A549 (cell line): ENCODE measurements around the gene KCP.

Source experiments
- CBX2 ChIP-seq: fragments of 200-600 bp; sonication (generic); IDR thresholded peaks from 2 replicates; pipeline ENCODE4 v1.6.1; 2016; ENCODE audit warnings: low read depth, mild to moderate bottlenecking, borderline replicate concordance
- CHD4 ChIP-seq: fragments of 200-600 bp; sonication (generic); IDR thresholded peaks from 2 replicates; pipeline ENCODE4 v1.6.1; 2016; ENCODE audit warnings: antibody characterized with exemption, mild to moderate bottlenecking, borderline replicate concordance
- KDM5A ChIP-seq: fragments of 200-600 bp; sonication (generic); IDR thresholded peaks from 2 replicates; pipeline ENCODE4 v1.6.1; 2016; ENCODE audit warnings: antibody characterized with exemption, mild to moderate bottlenecking
- POLR2A ChIP-seq: IDR thresholded peaks from 2 replicates; pipeline ENCODE4 v1.6.1; 2012; ENCODE audit warnings: mild to moderate bottlenecking, low read length
- RARB ChIP-seq: fragments of 250-450 bp; sonication (Bioruptor Pico); IDR thresholded peaks from 2 replicates; pipeline ENCODE4 v1.8.0; 2021; ENCODE audit warnings: mild to moderate bottlenecking, moderate library complexity
- TP53 ChIP-seq: fragments of 250-450 bp; sonication (Bioruptor Pico); IDR thresholded peaks from 2 replicates; pipeline ENCODE4 v1.5.0; 2021; ENCODE audit warnings: mild to moderate bottlenecking, moderate library complexity
- TF ChIP-seq, protein P1 (sequence below): fragments of >200 bp; sonication (Bioruptor Twin); formaldehyde crosslinking; IDR thresholded peaks from 3 replicates; pipeline ENCODE4 v1.5.1; 2016
- TF ChIP-seq, protein P2 (sequence below): fragments of >200 bp; sonication (Bioruptor Twin); formaldehyde crosslinking; IDR thresholded peaks from 2 replicates; pipeline ENCODE4 v1.6.1; 2016
- TF ChIP-seq, protein P3 (sequence below): fragments of 150-350 bp; IDR thresholded peaks from 2 replicates; pipeline ENCODE4 v1.6.1; 2014; ENCODE audit warnings: low read depth, mild to moderate bottlenecking, low read length
- TF ChIP-seq, protein P4 (sequence below): IDR thresholded peaks from 2 replicates; pipeline ENCODE4 v1.6.1; 2012
- TF ChIP-seq, protein P5 (sequence below): IDR thresholded peaks from 2 replicates; pipeline ENCODE4 v1.6.1; 2012
- TF ChIP-seq, protein P6 (sequence below): fragments of 250-450 bp; sonication (Bioruptor Pico); IDR thresholded peaks from 2 replicates; pipeline ENCODE4 v1.5.0; 2021; ENCODE audit warnings: mild to moderate bottlenecking, moderate library complexity, borderline replicate concordance

DNA sequence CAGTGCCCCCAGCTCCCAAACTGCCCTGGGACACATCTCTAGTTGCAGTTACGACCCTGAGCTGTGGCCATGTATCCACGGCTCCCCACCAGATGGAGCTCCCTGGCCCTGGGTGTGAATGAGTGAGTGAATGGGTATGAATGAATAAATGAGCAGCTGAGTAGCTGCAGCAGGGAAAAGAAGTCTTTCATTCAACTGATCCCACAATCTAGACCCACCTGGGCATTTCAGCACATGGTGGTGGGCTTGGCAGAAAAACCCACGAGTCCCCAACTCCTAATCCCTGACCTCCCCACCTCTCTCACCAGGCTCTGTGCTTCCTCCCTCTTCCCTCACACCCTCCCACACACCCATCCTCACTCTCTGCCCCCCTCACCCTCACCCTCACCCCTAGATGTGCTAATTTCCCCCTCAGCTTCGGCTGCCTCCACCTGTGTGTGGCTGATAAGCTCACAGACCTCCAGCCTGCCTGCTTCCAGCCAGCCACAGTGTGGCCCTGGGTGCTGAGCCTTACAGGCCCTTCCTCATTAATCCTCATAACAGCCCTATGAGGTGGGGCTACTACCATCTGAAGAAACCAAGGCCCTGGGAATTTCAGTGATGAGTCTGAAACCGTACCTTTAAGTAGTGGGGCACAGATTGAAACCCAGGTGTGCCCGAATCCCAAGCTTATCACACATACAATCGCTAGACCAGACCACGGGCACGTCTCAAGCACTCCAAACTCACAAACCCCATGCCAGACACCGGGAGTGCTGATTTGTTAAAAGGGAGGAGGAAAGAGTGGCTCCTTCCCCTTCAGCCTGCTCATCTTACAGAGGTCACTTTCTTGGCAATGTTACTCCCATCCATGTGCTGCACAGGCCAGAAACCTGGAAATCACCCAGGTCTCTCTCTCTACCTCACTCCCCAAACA, 50.1 kb downstream of the KCP start:
- TF ChIP-seq, protein P1, sequence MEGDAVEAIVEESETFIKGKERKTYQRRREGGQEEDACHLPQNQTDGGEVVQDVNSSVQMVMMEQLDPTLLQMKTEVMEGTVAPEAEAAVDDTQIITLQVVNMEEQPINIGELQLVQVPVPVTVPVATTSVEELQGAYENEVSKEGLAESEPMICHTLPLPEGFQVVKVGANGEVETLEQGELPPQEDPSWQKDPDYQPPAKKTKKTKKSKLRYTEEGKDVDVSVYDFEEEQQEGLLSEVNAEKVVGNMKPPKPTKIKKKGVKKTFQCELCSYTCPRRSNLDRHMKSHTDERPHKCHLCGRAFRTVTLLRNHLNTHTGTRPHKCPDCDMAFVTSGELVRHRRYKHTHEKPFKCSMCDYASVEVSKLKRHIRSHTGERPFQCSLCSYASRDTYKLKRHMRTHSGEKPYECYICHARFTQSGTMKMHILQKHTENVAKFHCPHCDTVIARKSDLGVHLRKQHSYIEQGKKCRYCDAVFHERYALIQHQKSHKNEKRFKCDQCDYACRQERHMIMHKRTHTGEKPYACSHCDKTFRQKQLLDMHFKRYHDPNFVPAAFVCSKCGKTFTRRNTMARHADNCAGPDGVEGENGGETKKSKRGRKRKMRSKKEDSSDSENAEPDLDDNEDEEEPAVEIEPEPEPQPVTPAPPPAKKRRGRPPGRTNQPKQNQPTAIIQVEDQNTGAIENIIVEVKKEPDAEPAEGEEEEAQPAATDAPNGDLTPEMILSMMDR, result no peak
- TF ChIP-seq, protein P2, sequence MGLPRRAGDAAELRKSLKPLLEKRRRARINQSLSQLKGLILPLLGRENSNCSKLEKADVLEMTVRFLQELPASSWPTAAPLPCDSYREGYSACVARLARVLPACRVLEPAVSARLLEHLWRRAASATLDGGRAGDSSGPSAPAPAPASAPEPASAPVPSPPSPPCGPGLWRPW, result no peak
- TF ChIP-seq, protein P3, sequence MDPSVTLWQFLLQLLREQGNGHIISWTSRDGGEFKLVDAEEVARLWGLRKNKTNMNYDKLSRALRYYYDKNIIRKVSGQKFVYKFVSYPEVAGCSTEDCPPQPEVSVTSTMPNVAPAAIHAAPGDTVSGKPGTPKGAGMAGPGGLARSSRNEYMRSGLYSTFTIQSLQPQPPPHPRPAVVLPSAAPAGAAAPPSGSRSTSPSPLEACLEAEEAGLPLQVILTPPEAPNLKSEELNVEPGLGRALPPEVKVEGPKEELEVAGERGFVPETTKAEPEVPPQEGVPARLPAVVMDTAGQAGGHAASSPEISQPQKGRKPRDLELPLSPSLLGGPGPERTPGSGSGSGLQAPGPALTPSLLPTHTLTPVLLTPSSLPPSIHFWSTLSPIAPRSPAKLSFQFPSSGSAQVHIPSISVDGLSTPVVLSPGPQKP, result no peak
- TF ChIP-seq RARB (no peak), POLR2A (no peak), TP53 (CRISPR knock-in tag) (no peak), KDM5A (no peak), CBX2 (no peak), CHD4 (no peak)
- TF ChIP-seq, protein P4, sequence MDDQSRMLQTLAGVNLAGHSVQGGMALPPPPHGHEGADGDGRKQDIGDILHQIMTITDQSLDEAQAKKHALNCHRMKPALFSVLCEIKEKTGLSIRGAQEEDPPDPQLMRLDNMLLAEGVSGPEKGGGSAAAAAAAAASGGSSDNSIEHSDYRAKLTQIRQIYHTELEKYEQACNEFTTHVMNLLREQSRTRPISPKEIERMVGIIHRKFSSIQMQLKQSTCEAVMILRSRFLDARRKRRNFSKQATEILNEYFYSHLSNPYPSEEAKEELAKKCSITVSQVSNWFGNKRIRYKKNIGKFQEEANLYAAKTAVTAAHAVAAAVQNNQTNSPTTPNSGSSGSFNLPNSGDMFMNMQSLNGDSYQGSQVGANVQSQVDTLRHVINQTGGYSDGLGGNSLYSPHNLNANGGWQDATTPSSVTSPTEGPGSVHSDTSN, result no peak
- TF ChIP-seq, protein P5, sequence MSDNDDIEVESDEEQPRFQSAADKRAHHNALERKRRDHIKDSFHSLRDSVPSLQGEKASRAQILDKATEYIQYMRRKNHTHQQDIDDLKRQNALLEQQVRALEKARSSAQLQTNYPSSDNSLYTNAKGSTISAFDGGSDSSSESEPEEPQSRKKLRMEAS, result no peak
- TF ChIP-seq, protein P6, sequence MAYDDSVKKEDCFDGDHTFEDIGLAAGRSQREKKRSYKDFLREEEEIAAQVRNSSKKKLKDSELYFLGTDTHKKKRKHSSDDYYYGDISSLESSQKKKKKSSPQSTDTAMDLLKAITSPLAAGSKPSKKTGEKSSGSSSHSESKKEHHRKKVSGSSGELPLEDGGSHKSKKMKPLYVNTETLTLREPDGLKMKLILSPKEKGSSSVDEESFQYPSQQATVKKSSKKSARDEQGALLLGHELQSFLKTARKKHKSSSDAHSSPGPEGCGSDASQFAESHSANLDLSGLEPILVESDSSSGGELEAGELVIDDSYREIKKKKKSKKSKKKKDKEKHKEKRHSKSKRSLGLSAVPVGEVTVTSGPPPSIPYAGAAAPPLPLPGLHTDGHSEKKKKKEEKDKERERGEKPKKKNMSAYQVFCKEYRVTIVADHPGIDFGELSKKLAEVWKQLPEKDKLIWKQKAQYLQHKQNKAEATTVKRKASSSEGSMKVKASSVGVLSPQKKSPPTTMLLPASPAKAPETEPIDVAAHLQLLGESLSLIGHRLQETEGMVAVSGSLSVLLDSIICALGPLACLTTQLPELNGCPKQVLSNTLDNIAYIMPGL, result no peak
